GM12892 (cell line): ENCODE data around the gene CDH13.

Source experiments
- POLR2A ChIP-seq: IDR thresholded peaks from 2 replicates; pipeline ENCODE4 v1.6.1; 2011; ENCODE audit warnings: low read depth, low read length, control low read depth
- POLR2AphosphoS5 ChIP-seq: IDR thresholded peaks from 2 replicates; pipeline ENCODE4 v1.6.1; 2011; ENCODE audit warnings: low read depth, low read length, control low read depth
- TAF1 ChIP-seq: IDR thresholded peaks from 2 replicates; pipeline ENCODE4 v1.6.1; 2011; ENCODE audit warnings: low read depth, mild to moderate bottlenecking, control low read depth, low read length, borderline replicate concordance

GRCh38 chr16:82589407-82589806 is 37.4 kb upstream of the CDH13 start:
- TF ChIP-seq POLR2A (no peak), TAF1 (no peak), POLR2AphosphoS5 (no peak)
